Hepatocyte (in vitro differentiated cells): ENCODE measurements around the gene BIVM. TPM values are rescaled to one million over a fixed set of nuclear protein-coding genes. Genes with fewer than 3 reads are reported as not detected.
A peak's percentile ranks its signal among the peaks of the same experiment; 100 is the strongest.

Experiments used
- DNase-seq: peaks from one replicate; pipeline ENCODE4 v3.0.0-alpha.2; 2016; ENCODE audit warnings: low spot score
- H2AFZ ChIP-seq: fragments of 200-600 bp; sonication (generic); 2 replicates; pipeline ENCODE4 v1.6.0; 2016; ENCODE audit warnings: antibody characterized with exemption, mild to moderate bottlenecking
- H3K27ac ChIP-seq: fragments of 200-600 bp; sonication (generic); 2 replicates; pipeline ENCODE4 v1.5.1; 2016; ENCODE audit warnings: mild to moderate bottlenecking
- H3K27me3 ChIP-seq: fragments of 200-600 bp; sonication (generic); 2 replicates; pipeline ENCODE4 v1.6.1; 2016
- H3K36me3 ChIP-seq: fragments of 200-600 bp; sonication (generic); replicated peaks from 2 replicates; pipeline ENCODE4 v1.5.1; 2016; ENCODE audit warnings: low read depth; ENCODE audit not compliant: insufficient read depth
- H3K4me1 ChIP-seq: fragments of 200-600 bp; sonication (generic); 2 replicates; pipeline ENCODE4 v1.5.1; 2016; ENCODE audit warnings: mild to moderate bottlenecking, moderate library complexity; ENCODE audit not compliant: insufficient read depth
- H3K4me2 ChIP-seq: fragments of 200-600 bp; sonication (generic); 2 replicates; pipeline ENCODE4 v1.6.0; 2016
- H3K4me3 ChIP-seq: fragments of 200-600 bp; sonication (generic); 2 replicates; pipeline ENCODE4 v1.5.1; 2016; ENCODE audit warnings: mild to moderate bottlenecking
- H3K79me2 ChIP-seq: fragments of 200-600 bp; sonication (generic); 2 replicates; pipeline ENCODE4 v1.6.0; 2017; ENCODE audit warnings: mild to moderate bottlenecking
- H3K9me2 ChIP-seq: fragments of 200-600 bp; sonication (generic); replicated peaks from 2 replicates; pipeline ENCODE4 v1.6.0; 2017; ENCODE audit warnings: mild to moderate bottlenecking; ENCODE audit not compliant: insufficient read depth
- H3K9me3 ChIP-seq: fragments of 200-600 bp; sonication (generic); 2 replicates; pipeline ENCODE4 v1.5.1; 2016; ENCODE audit warnings: low read depth, mild to moderate bottlenecking
- H4K20me1 ChIP-seq: fragments of 200-600 bp; sonication (generic); 2 replicates; pipeline ENCODE4 v1.6.0; 2016; ENCODE audit warnings: mild to moderate bottlenecking; ENCODE audit not compliant: insufficient read depth, poor library complexity, severe bottlenecking
- CTCF ChIP-seq: fragments of 200-600 bp; sonication (generic); IDR thresholded peaks from 2 replicates; pipeline ENCODE4 v1.5.1; 2016; ENCODE audit warnings: antibody characterized with exemption, mild to moderate bottlenecking; ENCODE audit not compliant: poor library complexity
- EZH2 ChIP-seq: fragments of 200-600 bp; sonication (generic); IDR thresholded peaks from 2 replicates; pipeline ENCODE4 v1.6.1; 2016; ENCODE audit warnings: antibody characterized with exemption, mild to moderate bottlenecking, borderline replicate concordance
- EZH2phosphoT487 ChIP-seq: fragments of 200-600 bp; sonication (generic); IDR thresholded peaks from one replicate; pipeline ENCODE4 v1.6.1; 2018; ENCODE audit warnings: antibody characterized with exemption, mild to moderate bottlenecking, low read depth, moderate library complexity; ENCODE audit not compliant: unreplicated experiment, severe bottlenecking
- WGBS: methylation state at CpG from one replicate; pipeline ENCODE4 v1.1.6; 2016; ENCODE audit warnings: low lambda C conversion rate; ENCODE audit errors: missing lambda C conversion rate; 5-methylcytosine and 5-hydroxymethylcytosine counted together
- polyA plus RNA-seq: library from polyadenylated mRNA; unstranded; fragments of >200 nt; fragmentation: Nextera tagmentation; extraction: Ambion mirVana; gene quantifications from 2 replicates; pipeline ENCODE4 v1.2.1, GENCODE V29; 2016
- total RNA-seq: library from RNA; depleted of rRNA; stranded (reverse); fragments of >200 nt; gene quantifications from 2 replicates; pipeline ENCODE4 v1.2.3, GENCODE V29; 2014

BIVM gene
- total and polyA plus RNA-seq, 2 experiments from 2014 or later: 10.7 to 33.5 TPM

GRCh38 chr13:102830646-102831045, 31.7 kb downstream of the BIVM start:
- Histone ChIP-seq H2AFZ (no peak overlapping the region), H3K4me2 (no peak overlapping the region), H3K27me3 (no peaks in the 10 kb centered on the region), H3K4me1 (no peaks in the 10 kb centered on the region), H3K36me3 (no peaks in the 10 kb centered on the region), H4K20me1 (no peaks in the 10 kb centered on the region), H3K27ac (peak overlapping the region; percentile 71), H3K9me2 (no peaks in the 10 kb centered on the region), H3K4me3 (no peak overlapping the region), H3K79me2 (no peaks in the 10 kb centered on the region), H3K9me3 (no peaks in the 10 kb centered on the region)
- TF ChIP-seq EZH2: no peak
- TF ChIP-seq EZH2phosphoT487: no peak
- no peak for TF ChIP-seq CTCF
- peak; percentile 54 for DNase-seq
- WGBS: 65% methylated on average over 4 of the region's 4 CpGs

GRCh38 chr13:102836471-102836870, 37.6 kb downstream of the BIVM start:
- DNase-seq: no peak
- H3K9me3 ChIP-seq: no peaks in the 10 kb centered on the region
- no peaks in the 10 kb centered on the region for H3K4me1 ChIP-seq
- H3K9me2 ChIP-seq: no peaks in the 10 kb centered on the region
- TF ChIP-seq EZH2: no peak
- no peak overlapping the region for H3K4me3 ChIP-seq
- H3K27ac ChIP-seq: no peak overlapping the region
- no peaks in the 10 kb centered on the region for H3K27me3 ChIP-seq
- H3K4me2 ChIP-seq: no peak overlapping the region
- H4K20me1 ChIP-seq: no peaks in the 10 kb centered on the region
- H2AFZ ChIP-seq: no peak overlapping the region
- no peaks in the 10 kb centered on the region for H3K79me2 ChIP-seq
- H3K36me3 ChIP-seq: no peaks in the 10 kb centered on the region
- WGBS: 90% methylated on average over 4 of the region's 4 CpGs

GRCh38 chr13:102838273-102838672, 39.4 kb downstream of the BIVM start:
- no peaks in the 10 kb centered on the region for H3K36me3 ChIP-seq

GRCh38 chr13:102838982-102839381, 40.1 kb downstream of the BIVM start:
- no peak overlapping the region for H3K4me2 ChIP-seq
- TF ChIP-seq EZH2phosphoT487 (no peak), EZH2 (no peak), CTCF (no peak)
- H3K36me3 ChIP-seq: no peaks in the 10 kb centered on the region
- H3K27ac ChIP-seq: no peak overlapping the region
- 37% methylated on average over 4 of the region's 4 CpGs for WGBS
- H3K4me3 ChIP-seq: no peak overlapping the region
- no peaks in the 10 kb centered on the region for H3K9me3 ChIP-seq
- H2AFZ ChIP-seq: no peak overlapping the region
- no peaks in the 10 kb centered on the region for H3K9me2 ChIP-seq
- H3K4me1 ChIP-seq: no peaks in the 10 kb centered on the region
- no peaks in the 10 kb centered on the region for H3K79me2 ChIP-seq
- H4K20me1 ChIP-seq: no peaks in the 10 kb centered on the region
- no peaks in the 10 kb centered on the region for H3K27me3 ChIP-seq
- no peak for DNase-seq

More at GRCh38 chr13:102838273-102838672, 39.4 kb downstream of the BIVM start:
- H3K4me3 ChIP-seq: no peak overlapping the region
- no peaks in the 10 kb centered on the region for H3K9me2 ChIP-seq
- no peaks in the 10 kb centered on the region for H4K20me1 ChIP-seq
- no peak overlapping the region for H3K4me2 ChIP-seq
- H3K4me1 ChIP-seq: no peaks in the 10 kb centered on the region
- no peak for DNase-seq
- H3K9me3 ChIP-seq: no peaks in the 10 kb centered on the region
- no peak overlapping the region for H3K27ac ChIP-seq
- no peaks in the 10 kb centered on the region for H3K79me2 ChIP-seq
- TF ChIP-seq EZH2phosphoT487: no peak
- TF ChIP-seq EZH2: no peak
- no peak for TF ChIP-seq CTCF
- no peak overlapping the region for H2AFZ ChIP-seq
- 59% methylated on average over 1 of the region's 1 CpG for WGBS
- H3K27me3 ChIP-seq: no peaks in the 10 kb centered on the region
